Suprapubic skin (tissue), 4 donors: ENCODE results near the gene GOT2. TPM values are rescaled to one million over a fixed set of nuclear protein-coding genes. Genes with fewer than 3 reads are reported as not detected.

Source experiments
- DNase-seq, 2 donors: peaks; one replicate each; pipeline ENCODE4 v3.0.0-alpha.2; 2019; ENCODE audit warnings: low spot score in 2 of 2
- H3K27ac ChIP-seq: fragments of 200-600 bp; sonication (generic); one replicate; pipeline ENCODE4 v1.5.1; 2019
- H3K27me3 ChIP-seq: fragments of 200-600 bp; sonication (generic); one replicate; pipeline ENCODE4 v1.5.1; 2019
- H3K36me3 ChIP-seq: fragments of 200-600 bp; sonication (generic); one replicate; pipeline ENCODE4 v1.5.1; 2019
- H3K4me1 ChIP-seq: fragments of 200-600 bp; sonication (generic); one replicate; pipeline ENCODE4 v1.5.1; 2019
- H3K4me3 ChIP-seq: fragments of 200-600 bp; sonication (generic); one replicate; pipeline ENCODE4 v1.5.1; 2019; ENCODE audit warnings: mild to moderate bottlenecking
- H3K9me3 ChIP-seq: fragments of 200-600 bp; sonication (generic); one replicate; pipeline ENCODE4 v1.5.1; 2019
- EP300 ChIP-seq: sonication (generic); formaldehyde crosslinking; IDR thresholded peaks from one replicate; pipeline ENCODE4 v1.6.1; 2017; ENCODE audit warnings: antibody characterized with exemption
- POLR2A ChIP-seq, 2 donors: fragments of 450-650 bp; IDR thresholded peaks; one replicate each; pipeline ENCODE4 v1.6.1; 2017; ENCODE audit warnings: antibody characterized with exemption in 2 of 2, mild to moderate bottlenecking in 2 of 2, moderate library complexity in 2 of 2
- POLR2AphosphoS5 ChIP-seq, 3 donors: sonication (generic); formaldehyde crosslinking; IDR thresholded peaks; one replicate each; pipeline ENCODE4 v1.6.1; 2017; ENCODE audit warnings: antibody characterized with exemption in 3 of 3
- WGBS: methylation state at CpG from one replicate; pipeline ENCODE4 v1.1.5; 2018; 5-methylcytosine and 5-hydroxymethylcytosine counted together
- total RNA-seq, 4 donors: library from RNA; depleted of rRNA; stranded (reverse); fragments of >200 nt; gene quantifications; one replicate each; pipeline ENCODE4 v1.1.0, GENCODE V29; 2016
- TF ChIP-seq, protein P1 (sequence below), 2 donors: fragments of 200-600 bp in 1 of 2; fragments of 450-650 bp in 1 of 2; sonication (generic) in 1 of 2; IDR thresholded peaks; one replicate each; pipeline ENCODE4 v1.5.1; 2016 to 2019; ENCODE audit warnings: antibody characterized with exemption in 2 of 2, mild to moderate bottlenecking in 1 of 2, moderate library complexity in 1 of 2

The GOT2 gene
- total RNA-seq, 4 donors from 2014 or later: 44.9 to 92.5 (median 78.8) TPM

DNA sequence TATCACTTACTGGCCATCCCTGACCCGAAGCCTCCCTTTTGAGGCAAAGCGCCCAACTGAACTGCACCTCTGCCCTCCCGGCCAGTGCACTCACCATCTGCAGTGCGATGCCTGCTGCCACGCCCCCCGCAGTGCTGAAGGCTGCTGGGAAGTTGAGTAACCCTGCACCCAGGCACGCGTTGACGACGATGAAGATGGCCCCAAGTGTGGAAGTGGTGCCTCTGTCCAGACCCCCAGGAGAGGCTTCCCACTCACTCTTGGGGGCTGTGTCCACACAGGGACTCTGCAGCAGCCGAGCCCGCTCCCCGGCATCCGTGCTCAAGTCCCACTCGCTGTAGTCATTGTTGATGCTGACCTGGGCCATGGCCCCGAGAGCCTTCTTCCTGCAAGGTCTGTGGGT, 54.4 kb downstream of the GOT2 start:
- no peak for DNase-seq
- Histone ChIP-seq H3K4me1 (peaks cover 12% of the 10 kb centered on the region), H3K27me3 (no peaks in the 10 kb centered on the region), H3K4me3 (no peak overlapping the region), H3K27ac (no peak overlapping the region), H3K9me3 (no peaks in the 10 kb centered on the region), H3K36me3 (peaks cover 39% of the 10 kb centered on the region)
- TF ChIP-seq EP300: no peak
- TF ChIP-seq, protein P1, sequence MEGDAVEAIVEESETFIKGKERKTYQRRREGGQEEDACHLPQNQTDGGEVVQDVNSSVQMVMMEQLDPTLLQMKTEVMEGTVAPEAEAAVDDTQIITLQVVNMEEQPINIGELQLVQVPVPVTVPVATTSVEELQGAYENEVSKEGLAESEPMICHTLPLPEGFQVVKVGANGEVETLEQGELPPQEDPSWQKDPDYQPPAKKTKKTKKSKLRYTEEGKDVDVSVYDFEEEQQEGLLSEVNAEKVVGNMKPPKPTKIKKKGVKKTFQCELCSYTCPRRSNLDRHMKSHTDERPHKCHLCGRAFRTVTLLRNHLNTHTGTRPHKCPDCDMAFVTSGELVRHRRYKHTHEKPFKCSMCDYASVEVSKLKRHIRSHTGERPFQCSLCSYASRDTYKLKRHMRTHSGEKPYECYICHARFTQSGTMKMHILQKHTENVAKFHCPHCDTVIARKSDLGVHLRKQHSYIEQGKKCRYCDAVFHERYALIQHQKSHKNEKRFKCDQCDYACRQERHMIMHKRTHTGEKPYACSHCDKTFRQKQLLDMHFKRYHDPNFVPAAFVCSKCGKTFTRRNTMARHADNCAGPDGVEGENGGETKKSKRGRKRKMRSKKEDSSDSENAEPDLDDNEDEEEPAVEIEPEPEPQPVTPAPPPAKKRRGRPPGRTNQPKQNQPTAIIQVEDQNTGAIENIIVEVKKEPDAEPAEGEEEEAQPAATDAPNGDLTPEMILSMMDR (IDR thresholded peaks at IDR 0.05): no peak
- TF ChIP-seq POLR2A (IDR thresholded peaks at IDR 0.05): no peak
- TF ChIP-seq POLR2AphosphoS5 (IDR thresholded peaks at IDR 0.05): no peak
- WGBS: 95% methylated on average over 12 of the region's 16 CpGs

DNA sequence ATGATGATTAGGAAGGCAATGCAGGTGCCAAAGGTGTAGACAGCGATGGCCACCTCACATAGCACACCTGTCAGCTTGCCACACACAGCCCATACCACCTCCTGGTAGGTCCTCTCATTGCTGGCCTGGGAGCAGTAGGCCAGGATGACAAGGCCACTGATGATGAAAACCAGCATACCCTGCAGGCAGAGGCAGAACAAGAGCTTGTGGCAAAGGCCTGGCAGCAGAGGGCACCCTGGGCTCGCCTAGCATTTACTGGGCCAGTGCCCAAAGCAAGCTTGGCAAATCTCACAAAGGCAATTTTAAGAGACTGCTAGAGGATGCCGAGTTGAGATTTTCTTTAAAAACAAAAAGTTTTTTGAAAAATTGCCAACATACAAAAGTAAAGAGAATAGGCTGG, 55.4 kb downstream of the GOT2 start:
- Histone ChIP-seq H3K27me3 (no peaks in the 10 kb centered on the region), H3K27ac (no peak overlapping the region), H3K9me3 (no peaks in the 10 kb centered on the region), H3K4me3 (no peak overlapping the region), H3K36me3 (peaks cover 45% of the 10 kb centered on the region), H3K4me1 (peaks cover 6% of the 10 kb centered on the region)
- no peak for DNase-seq
- TF ChIP-seq POLR2AphosphoS5 (IDR thresholded peaks at IDR 0.05) (no peak), EP300 (no peak), POLR2A (IDR thresholded peaks at IDR 0.05) (no peak)
- TF ChIP-seq, protein P1 (IDR thresholded peaks at IDR 0.05): no peak
- WGBS: 57% methylated on average over 3 of the region's 3 CpGs

DNA sequence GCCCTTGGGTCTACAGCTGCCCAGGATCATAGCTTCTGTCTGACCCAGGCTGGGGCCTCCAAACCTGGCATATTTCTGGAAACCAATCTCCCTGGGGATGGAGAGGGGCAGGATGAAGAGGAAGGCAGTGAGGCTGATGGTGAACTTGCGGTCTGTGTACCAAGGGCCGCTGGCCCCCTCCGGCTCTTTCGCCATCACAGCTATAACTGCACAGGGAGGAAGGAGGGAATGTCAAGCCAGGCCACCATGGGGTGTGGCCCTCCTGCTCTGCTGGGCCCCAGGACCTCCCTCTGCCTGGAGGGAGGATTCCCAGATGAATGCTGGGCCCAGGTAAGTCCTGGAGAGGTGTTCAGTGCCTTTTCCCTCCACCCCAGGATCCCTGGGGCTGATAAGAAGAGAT, 55.8 kb downstream of the GOT2 start:
- Histone ChIP-seq H3K27ac (no peak overlapping the region), H3K36me3 (peaks cover 45% of the 10 kb centered on the region), H3K27me3 (no peaks in the 10 kb centered on the region), H3K4me1 (peaks cover 1% of the 10 kb centered on the region), H3K4me3 (no peak overlapping the region), H3K9me3 (no peaks in the 10 kb centered on the region)
- WGBS: 96% methylated on average over 4 of the region's 4 CpGs
- TF ChIP-seq POLR2A (IDR thresholded peaks at IDR 0.05) (no peak), EP300 (no peak), POLR2AphosphoS5 (IDR thresholded peaks at IDR 0.05) (no peak)
- TF ChIP-seq, protein P1 (IDR thresholded peaks at IDR 0.05): no peak
- no peak for DNase-seq

DNA sequence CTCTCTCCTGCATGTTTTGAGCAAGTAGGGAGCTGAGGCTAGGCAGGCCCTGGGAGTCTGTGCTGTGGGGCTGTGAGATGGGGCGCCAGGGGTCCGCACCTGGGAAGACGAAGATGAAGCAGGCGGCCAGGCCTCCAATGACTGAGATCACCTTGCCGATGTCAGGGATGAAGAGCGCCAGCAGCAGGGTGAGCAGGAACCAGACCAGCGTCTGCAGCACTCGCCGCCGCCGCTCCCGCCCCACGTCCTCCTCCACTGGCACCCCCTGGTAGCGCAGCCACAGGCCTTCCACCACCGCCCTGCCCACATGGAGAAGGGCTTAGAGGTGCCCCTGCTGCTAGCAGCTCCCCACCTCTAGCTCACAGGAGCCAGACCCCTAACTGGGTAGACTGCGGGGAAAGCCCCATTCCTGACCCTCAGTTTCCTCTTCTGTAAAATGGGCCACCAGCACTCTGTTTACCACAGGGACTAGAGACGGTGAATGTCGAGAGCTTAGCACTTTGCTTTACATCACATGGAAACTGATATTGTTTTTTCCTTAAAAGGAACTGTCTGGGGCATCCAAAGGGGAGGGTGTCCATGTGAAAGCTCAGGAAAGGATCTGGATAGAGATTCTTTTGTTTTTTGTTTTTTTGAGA, 63.1 kb downstream of the GOT2 start:
- peaks cover 67% of the 10 kb centered on the region for H3K36me3 ChIP-seq
- TF ChIP-seq EP300 (no peak), POLR2AphosphoS5 (IDR thresholded peaks at IDR 0.05) (no peak), POLR2A (IDR thresholded peaks at IDR 0.05) (no peak)
- TF ChIP-seq, protein P1 (IDR thresholded peaks at IDR 0.05): no peak
- no peak overlapping the region for H3K27ac ChIP-seq
- H3K4me3 ChIP-seq: no peak overlapping the region
- H3K9me3 ChIP-seq: no peaks in the 10 kb centered on the region
- no peaks in the 10 kb centered on the region for H3K27me3 ChIP-seq
- 96% methylated on average over 18 of the region's 18 CpGs for WGBS
- H3K4me1 ChIP-seq: no peaks in the 10 kb centered on the region
- no peak for DNase-seq

DNA sequence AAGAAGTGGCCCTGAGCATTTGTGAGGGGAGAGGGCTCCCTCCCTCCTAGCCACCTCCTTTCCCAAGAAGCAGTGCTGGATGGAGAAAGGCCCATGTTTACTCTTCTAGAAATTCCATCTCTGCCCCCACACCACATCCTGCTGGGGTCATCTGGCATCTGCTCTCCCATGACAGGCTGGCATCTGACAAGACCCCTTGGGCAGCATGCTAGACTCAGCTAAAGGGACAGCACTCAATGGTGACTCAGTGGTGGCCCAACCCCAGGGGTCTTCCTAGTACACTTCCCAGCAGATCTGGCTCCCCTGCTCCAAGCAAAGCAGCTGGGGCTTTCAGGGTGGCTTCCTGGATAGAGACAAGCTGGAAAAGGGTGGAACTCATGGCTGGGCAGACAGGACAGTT, 63.9 kb downstream of the GOT2 start:
- Histone ChIP-seq H3K9me3 (no peaks in the 10 kb centered on the region), H3K27me3 (no peaks in the 10 kb centered on the region), H3K4me3 (no peak overlapping the region), H3K36me3 (peaks cover 63% of the 10 kb centered on the region), H3K4me1 (no peaks in the 10 kb centered on the region), H3K27ac (no peak overlapping the region)
- TF ChIP-seq POLR2A (IDR thresholded peaks at IDR 0.05): no peak
- no peak for DNase-seq

DNA sequence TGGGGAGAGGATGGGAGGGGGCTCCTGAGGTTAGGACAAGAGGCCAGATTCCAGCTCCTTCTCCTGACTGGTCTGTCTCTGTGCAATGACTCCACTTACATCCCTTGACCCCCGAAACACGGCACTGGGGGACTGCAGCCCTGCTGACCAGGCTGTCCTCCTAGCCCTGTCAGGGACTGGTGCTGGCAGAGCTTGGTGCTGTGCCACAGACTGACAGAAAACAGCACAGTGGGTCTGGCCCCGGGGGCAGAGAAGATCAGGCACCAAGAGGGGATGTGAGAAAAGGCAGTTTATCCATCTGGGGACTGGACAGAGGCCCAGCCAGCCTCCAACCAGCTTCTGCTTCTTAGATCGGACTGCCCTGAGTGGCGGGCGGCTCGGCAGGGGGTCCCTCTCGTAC, 68.9 kb downstream of the GOT2 start:
- Histone ChIP-seq H3K36me3 (peaks cover 36% of the 10 kb centered on the region), H3K27ac (no peak overlapping the region), H3K4me3 (no peak overlapping the region), H3K9me3 (no peaks in the 10 kb centered on the region), H3K27me3 (no peaks in the 10 kb centered on the region), H3K4me1 (no peaks in the 10 kb centered on the region)
- no peak for DNase-seq
- TF ChIP-seq, protein P1 (IDR thresholded peaks at IDR 0.05): no peak
- TF ChIP-seq POLR2AphosphoS5 (IDR thresholded peaks at IDR 0.05) (no peak), POLR2A (IDR thresholded peaks at IDR 0.05) (no peak), EP300 (no peak)
- 87% methylated on average over 8 of the region's 8 CpGs for WGBS
